Activated T-cell treated with anti-CD3 and anti-CD28 coated beads for 48 hours (primary cell): ENCODE measurements around the gene RIN3.

ENCODE experiments used
- DNase-seq: peaks from one replicate; pipeline ENCODE4 v3.0.0-alpha.2; 2020; ENCODE audit warnings: low read depth

RIN3 gene

GRCh38 chr14:92484132-92484823, 29.3 kb upstream of the RIN3 start:
- no peak for DNase-seq

- no peak for DNase-seq
These were observed 26.7 kb upstream of the RIN3 start for GRCh38 chr14:92486881-92487280.

GRCh38 chr14:92487513-92488133, 26.0 kb upstream of the RIN3 start:
- no peak for DNase-seq

DNA sequence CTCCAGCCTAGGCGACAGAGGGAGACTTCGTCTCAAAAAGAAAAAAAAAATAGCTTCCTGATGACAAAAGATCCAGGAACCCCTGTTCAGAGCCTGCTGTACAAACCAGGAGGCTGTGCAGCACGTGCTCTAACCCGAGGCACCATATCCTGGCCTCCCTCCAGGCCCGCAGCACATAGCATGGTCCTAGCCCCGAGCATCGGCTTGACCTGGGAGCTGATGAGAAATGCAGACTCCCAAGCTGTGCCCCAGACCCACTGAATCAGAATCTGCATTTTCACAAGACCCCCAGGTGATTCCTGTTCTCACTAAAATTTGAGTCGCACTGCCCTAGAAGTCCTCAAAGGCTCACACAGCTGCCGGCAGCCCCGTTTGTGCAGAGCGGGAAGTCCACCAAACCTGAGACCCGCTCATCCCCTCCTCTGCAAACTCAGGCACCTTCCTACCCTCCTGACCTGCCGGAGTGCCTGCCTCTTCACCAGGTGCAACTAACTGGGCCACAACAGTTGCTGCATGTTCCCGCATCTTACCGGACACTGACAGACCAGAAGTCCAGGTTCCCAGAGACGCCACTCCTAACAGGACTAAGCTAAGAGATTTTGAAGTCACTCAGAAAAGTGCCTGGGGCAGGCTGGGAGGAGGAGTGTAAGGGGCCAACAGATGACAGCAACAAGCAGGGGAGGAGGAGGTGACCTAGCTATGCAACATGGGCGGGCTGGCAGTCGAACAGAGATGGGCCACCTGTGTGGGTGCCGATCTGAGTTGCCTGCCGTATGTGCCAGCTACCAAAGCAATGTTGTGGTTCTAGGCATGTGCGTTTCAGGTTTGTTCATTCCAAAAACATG, 24.0 kb upstream of the RIN3 start:
- DNase-seq, result no peak

GRCh38 chr14:92490239-92490959, 23.2 kb upstream of the RIN3 start:
- no peak for DNase-seq

- DNase-seq, result no peak
These were observed 21.8 kb upstream of the RIN3 start for GRCh38 chr14:92491782-92492181.

- DNase-seq, result no peak
These were observed 21.3 kb upstream of the RIN3 start for GRCh38 chr14:92492258-92492657.

DNA sequence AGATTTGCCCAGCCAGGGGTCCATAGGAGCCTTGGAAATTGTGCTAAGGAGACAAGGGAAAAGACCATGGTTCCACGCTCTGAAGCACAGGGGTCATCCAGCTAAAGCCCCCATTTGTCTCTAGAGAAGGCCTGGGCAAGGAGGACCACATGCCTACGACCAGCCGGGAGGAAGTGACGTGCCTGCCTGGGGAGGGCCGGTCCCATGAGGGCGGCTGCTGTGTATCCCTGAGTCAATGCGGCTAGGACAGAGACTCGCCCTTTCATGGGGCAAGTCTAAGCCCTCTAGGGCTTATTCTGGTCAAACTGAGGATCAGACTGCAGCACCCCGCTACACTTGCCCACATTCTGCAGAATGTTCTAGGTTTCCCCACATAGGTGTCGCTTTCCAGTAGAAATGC, 20.6 kb upstream of the RIN3 start:
- DNase-seq, result no peak

DNA sequence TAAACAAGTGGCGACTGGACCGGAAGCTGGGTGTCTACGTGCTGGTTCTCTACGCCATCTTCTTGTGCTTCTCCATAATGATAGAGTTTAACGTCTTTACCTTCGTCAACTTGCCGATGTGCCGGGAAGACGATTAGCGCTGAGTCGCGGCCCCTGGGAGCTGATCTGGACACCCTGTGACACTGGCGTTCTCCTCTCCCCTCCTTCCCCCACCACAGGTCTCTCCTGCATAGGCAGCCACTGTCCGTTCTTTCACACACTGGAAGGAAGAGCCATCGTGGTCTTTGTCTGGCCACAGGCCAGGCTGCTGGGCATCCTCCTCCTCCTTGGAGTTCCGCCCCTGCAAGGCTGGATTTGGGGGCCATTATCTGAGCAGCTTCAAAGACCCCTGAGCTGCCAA, 20.1 kb upstream of the RIN3 start:
- no peak for DNase-seq

GRCh38 chr14:92494512-92494911, 19.1 kb upstream of the RIN3 start:
- no peak for DNase-seq

GRCh38 chr14:92495027-92495426, 18.6 kb upstream of the RIN3 start:
- no peak for DNase-seq

- no peak for DNase-seq
These were observed 17.3 kb upstream of the RIN3 start for GRCh38 chr14:92496191-92496857.

DNA sequence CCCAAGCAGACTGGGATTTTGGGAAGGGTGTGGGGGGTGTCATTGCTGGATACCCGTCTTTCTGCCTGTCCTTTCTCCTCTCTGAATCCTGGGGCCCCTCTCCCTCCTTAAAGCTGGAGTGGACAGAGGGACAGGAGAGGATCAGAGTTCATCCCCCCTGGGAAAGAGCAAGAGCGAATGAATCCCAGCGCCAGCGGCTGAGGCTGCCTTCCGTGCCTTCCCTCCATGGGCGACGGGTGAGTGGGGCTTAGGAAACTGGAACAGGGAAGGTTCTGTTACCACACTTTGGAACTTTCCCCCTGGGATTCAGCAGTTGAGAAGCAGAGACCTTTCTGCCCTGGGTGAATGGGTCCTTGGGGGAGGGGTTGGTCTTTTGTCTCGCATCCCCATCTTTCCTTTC, 16.2 kb upstream of the RIN3 start:
- DNase-seq, result no peak

GRCh38 chr14:92499234-92499633, 14.3 kb upstream of the RIN3 start:
- DNase-seq, result no peak

GRCh38 chr14:92500491-92500941, 13.1 kb upstream of the RIN3 start:
- DNase-seq, result no peak

GRCh38 chr14:92501891-92502351, 11.7 kb upstream of the RIN3 start:
- DNase-seq, result no peak

DNA sequence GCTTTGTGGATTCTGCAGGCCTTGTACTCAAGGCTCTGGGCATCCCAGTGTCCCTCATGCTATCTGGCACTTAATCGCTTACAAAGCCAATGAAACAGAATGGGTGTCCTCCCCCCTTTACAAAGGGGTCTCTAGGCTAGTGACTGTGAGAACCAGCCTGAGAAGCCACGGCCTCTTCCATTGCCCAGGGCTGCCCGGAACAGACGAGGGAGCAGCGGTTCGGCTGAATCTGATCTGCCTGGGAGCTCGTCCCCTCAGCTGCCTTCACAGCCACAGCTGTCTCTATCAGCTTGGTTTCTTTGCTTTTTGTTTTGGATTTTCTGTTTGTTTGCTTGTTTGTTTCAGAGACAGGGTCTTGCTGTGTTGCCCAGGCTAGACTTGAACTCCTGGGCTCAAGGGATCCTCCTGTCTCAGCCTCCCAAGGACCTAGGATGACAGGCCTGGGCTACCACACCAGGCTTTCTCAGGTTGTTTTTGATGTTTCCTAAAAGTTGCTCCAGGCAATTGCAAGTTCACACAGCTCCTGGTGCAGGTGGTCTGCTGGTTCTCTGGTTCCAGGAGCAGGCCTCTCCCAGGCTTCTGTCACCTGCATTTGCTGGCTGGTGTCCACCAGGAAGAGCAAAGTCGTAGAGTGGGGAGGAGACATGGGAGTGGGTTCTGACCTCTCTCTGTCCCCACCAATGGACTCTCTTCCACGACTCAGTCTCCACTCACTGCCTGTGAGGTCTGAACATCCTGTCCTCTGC, 10.9 kb upstream of the RIN3 start:
- DNase-seq, result no peak

GRCh38 chr14:92503756-92504491, 9.7 kb upstream of the RIN3 start:
- DNase-seq, result no peak

GRCh38 chr14:92505826-92506225, 7.8 kb upstream of the RIN3 start:
- no peak for DNase-seq

DNA sequence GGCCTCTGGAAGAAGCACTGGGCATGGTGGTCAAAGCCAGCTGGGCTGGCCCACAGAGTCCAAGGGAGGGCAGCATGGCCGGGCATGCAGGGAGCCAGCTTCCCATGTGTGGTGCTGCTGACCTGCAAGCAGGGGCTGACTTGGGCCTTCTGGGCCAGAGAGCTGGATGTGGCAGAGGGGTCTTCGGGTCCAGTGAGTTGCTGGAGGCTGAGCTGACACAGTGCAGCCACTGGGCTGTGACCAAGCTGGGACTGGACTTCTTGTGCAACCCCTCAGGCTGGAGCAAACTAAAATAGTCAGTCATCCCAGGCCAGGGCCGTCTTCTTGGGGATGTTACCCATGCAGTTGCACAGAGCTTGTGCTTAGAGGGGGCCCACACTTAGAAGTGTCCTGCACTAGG, 7.3 kb upstream of the RIN3 start:
- no peak for DNase-seq
